Measurements from ENCODE around the gene PRRC2A.

PRRC2A gene

DNA sequence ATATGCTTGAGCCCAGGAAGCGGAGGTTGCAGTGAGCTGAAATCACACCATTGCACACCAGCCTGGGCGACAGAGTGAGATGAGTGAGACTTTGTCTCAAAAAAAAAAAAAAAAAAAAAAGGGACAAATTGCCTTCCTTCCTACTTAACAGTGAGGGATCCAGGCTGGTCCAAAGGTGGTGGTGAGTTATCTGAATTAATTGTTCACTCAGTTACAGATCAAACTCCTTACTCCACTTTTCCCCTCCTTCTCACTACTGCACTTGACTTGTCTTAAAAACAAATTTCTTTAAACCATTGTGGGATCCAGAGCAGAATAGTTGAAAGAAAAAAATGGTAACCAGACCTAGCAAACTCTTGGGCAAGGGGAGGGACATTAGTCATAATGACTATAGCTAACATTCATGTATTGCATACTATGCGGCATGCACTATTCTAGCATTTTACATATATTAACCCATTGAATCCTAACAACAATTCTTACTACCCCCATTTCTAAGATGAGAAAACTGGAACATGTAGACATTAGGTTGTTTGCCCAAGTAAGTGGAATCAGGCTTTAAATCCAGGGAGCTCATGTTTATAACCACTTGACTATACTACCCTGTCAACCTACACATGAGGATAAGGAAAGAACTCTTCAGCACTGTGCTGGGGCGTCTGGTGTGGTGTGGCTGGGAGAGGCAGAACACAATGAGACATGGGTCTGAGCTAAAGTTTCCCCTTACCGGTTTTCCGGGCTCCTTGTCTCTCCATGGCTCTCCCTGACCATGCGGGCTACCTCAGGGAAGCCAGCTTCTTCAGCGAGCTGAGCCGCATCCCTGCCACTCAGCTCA, 42.8 kb downstream of the PRRC2A start:
- FAIRE-seq (no peak), DNase-seq (ENCODE audit: extremely low spot score, insufficient read length, low read depth) (no peak)

DNA sequence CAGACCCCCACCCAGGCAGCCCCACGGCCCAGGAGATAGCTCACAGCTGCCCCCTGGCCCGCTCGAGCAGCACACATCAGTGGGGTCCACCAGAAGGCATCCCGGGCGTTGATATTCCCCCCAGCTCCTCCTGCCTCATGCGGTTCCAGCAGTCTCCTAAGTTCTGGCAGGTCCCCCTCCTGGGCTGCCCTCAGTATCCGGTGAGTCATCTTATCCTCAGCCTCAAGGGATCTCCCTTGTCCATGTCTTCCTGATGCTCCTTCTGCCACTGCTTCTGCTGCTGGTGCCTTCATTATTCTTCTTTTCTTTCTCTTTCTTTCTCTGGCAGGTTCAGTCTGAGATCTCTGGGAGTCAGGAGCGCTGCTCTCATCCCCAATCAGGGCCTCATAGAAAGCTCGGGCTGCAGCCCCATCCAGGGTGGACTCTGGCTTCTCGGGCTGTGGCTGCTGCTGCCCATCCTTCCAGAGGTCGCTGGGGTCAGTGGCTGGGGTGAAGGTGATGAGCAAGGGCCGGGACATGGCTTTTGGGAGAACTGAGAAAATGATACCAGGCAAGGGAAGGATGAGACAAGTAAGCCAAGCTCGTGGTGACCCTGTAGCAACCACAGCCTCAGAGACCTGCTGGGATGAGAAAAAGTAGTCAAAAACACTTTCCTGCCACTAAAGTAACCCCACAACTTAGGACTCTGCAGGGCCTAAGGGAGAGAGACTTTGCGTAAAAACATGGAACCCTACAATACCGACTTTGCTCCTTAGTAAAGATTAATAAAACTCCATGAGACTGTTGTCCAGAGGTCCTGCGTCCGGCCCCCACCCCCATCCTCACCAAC, 43.7 kb downstream of the PRRC2A start:
- FAIRE-seq (no peak), DNase-seq (ENCODE audit: extremely low spot score, insufficient read length, low read depth) (no peak)

GRCh38 chr6:31664790-31665500, 44.4 kb downstream of the PRRC2A start, which contains the start of gene GPANK1:
Gene GPANK1 (minus strand): TSS chr6:31664997. CDS start chr6:31664478, 519 bp downstream.
- FAIRE-seq (peak; percentile 89), DNase-seq (ENCODE audit: extremely low spot score, insufficient read length, low read depth) (peak; percentile 62)

DNA sequence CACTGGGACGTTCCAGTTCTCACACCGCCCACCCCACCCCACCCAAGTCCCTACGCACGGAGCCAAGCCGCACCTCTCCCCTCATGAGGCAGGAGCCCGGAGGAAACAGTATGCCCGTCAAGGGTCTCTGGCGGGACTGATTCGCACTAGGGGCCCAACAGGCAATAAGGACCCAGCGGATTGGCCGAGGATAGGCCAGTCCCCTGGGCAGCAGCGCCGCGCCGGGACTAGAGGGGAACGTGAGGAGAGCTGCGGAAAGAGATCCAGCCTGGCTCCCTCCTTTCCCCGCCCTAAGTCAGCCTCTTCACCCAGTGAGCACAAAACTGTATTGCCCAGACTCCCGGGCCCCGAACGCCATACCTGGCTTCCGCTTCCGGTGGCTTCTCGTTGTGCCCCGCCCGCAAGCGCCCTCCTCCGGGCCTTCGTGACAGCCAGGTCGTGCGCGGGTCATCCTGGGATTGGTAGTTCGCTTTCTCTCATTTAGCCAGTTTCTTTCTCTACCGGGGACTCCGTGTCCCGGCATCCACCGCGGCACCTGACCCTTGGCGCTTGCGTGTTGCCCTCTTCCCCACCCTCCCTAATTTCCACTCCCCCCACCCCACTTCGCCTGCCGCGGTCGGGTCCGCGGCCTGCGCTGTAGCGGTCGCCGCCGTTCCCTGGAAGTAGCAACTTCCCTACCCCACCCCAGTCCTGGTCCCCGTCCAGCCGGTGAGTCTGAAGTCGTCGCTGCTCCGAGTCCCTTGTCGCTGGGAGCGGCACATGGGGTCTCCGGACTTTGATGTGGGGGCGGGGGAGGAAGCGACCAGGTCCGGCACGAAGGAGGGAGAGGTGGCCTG, 45.2 kb downstream of the PRRC2A start, which contains the start of gene CSNK2B:
TSS of gene CSNK2B (plus strand) at position 580 of the 836 bp plus-strand sequence. CDS start 752 bp downstream, outside the sequence.
- FAIRE-seq (peak; percentile 92), DNase-seq (ENCODE audit: extremely low spot score, insufficient read length, low read depth) (peak; percentile 93)

DNA sequence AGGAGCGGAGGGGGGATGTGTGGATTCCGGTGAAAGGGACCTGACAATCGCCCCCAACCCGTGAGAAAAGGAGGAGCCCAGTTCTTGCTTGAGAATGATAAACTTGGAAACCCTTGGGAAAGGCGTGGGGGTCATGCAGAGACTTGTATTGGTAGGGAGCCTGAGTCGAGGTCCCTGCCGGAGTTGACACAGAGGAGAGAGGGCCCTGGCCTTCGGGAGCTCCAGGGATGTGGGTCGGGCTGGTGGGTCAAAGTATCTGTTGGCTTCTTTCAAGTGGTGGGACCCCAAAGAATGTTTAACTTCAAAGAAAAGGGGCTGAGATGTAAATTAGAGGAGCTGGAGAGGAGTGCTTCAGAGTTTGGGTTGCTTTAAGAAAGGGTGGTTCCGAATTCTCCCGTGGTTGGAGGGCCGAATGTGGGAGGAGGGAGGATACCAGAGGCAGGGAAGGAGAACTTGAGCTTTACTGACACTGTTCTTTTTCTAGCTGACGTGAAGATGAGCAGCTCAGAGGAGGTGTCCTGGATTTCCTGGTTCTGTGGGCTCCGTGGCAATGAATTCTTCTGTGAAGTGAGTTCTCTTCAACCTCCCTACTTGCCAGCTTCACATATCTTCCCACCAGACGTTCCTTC, 45.9 kb downstream of the PRRC2A start:
- DNase-seq (ENCODE audit: extremely low spot score, insufficient read length, low read depth) = no peak
- FAIRE-seq = no peak

- FAIRE-seq = no peak
- no peak for DNase-seq (ENCODE audit: extremely low spot score, insufficient read length, low read depth)
These were observed 49.2 kb downstream of the PRRC2A start, which contains the start of gene LY6G5B for GRCh38 chr6:31669676-31670075. Gene LY6G5B (plus strand): TSS chr6:31669976. CDS start chr6:31670951, 975 bp downstream.

GRCh38 chr6:31676322-31676903, 55.9 kb downstream of the PRRC2A start:
- DNase-seq (ENCODE audit: extremely low spot score, insufficient read length, low read depth) (no peak), FAIRE-seq (no peak)

- no peak for FAIRE-seq
- DNase-seq (ENCODE audit: extremely low spot score, insufficient read length, low read depth) = no peak
These were observed 56.4 kb downstream of the PRRC2A start for GRCh38 chr6:31676904-31677303.

DNA sequence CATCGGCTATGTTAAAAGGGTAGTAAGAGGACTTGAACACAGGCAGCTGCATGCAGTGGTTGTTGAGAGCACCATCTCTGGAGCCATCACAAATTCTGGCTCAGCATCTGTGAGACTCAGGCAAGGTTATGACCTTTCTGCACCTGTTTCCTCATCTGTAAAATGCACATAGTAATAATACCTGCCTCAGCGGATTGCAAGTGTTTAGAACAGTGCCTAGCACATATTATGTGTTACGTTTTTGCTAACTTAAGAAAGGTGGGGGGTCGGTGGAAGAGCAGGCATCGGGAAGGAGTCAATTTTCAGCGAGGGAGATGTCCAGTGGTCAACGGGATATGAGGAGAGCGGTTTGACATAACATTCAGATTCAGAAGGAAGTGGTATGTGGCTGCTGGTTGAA, 57.4 kb downstream of the PRRC2A start:
- DNase-seq (ENCODE audit: extremely low spot score, insufficient read length, low read depth) (no peak), FAIRE-seq (no peak)

DNA sequence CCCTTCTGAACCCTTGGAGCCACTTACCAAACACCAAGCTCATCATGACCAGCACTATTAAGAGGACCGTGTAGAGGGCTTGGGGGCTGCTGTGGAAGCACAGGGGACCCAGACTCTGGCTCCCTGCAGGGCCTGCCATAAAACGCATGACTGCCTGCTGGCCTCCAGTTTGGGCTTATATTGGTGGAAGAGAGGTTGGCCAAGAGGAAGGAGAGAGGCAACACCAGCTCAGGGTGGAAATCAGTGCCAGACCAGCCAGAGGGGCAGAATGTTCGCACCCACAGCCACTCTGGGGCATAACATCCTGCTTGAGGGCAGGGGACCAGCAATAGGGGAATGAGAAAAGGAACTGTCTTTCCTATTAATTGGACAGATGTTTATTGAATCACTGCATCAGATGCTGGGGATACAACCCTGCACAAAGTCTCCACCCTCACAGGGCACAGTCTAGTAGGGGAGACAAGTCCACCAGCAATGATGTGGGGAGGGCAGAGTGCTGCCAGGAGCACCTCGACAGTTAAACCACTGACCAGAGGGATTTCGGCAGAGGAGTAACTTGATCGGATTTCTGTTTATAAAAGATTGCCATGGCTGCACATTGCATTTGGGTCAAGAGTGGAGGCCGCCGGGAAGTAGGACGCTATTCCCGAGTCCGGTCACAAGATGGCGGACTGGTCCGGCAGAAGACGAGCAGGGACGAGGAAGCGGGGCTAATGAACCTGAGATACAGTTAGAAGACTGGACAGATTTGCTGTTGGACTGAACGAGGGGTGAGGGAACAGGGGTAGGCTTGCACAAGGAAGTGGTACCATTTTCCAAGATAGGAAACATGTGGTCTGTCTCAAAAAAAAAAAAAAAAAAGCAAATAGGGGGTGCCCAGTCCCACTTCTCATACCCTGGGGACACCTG, 60.0 kb downstream of the PRRC2A start, which contains the start of gene LY6G5C:
TSS of gene LY6G5C (minus strand) at position 842 of the 909 bp plus-strand sequence. CDS start at position 148, 694 bp downstream.
- DNase-seq (ENCODE audit: extremely low spot score, insufficient read length, low read depth) (peak; percentile 60), FAIRE-seq (peak; percentile 87)

GRCh38 chr6:31681135-31681671, 60.7 kb downstream of the PRRC2A start:
- FAIRE-seq (peak; percentile 50), DNase-seq (ENCODE audit: extremely low spot score, insufficient read length, low read depth) (no peak)

DNA sequence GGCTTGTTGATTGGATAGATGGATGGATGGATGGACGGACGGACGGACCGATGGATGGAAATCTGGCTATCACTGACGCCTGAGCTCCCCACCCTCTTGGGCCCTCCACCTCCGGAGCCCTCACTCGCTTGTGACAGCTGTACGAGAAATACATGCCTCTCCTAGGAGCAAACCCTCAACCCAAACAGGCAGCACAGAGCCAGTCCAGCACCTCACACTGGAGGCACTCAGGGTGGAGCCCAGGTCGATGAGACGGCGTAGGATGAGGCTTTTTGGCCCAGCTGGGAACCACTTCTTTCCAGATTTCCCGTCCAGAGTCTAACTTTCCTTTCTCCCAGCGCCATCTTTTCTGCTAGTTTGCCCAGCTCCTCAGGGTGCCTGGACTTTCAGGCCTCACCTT, 63.1 kb downstream of the PRRC2A start:
- FAIRE-seq (no peak), DNase-seq (ENCODE audit: extremely low spot score, insufficient read length, low read depth) (no peak)

- no peak for DNase-seq (ENCODE audit: extremely low spot score, insufficient read length, low read depth)
- FAIRE-seq = no peak
These were observed 66.0 kb downstream of the PRRC2A start for GRCh38 chr6:31686483-31686882.

DNA sequence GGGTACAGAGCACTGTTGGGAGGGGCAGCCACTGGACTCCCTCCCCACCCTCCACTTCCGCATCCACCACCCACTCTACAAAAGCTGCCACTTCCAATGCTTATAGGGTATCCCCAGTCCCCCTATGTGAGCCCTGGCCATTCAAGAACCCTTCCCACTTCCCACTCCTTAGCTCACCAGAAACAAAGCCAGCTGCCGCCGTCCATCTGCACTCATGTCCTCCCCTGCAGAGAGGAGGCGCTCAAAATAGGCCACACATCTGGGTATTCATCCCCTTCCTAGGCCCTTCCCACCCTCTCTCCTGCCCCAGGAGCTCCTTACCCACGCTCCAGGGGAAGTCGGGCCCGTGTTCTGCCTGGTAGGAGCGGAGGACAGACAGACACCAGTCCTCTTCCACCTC, 66.8 kb downstream of the PRRC2A start:
- no peak for DNase-seq (ENCODE audit: extremely low spot score, insufficient read length, low read depth)
- FAIRE-seq = no peak

All from GM18507 (cell line).